Renal pelvis (tissue), 12 donors: Measurements from ENCODE around the gene MYCBP2. TPM values are rescaled to one million over a fixed set of nuclear protein-coding genes. Genes with fewer than 3 reads are reported as not detected.
A peak's percentile ranks its signal among the peaks of the same experiment; 100 is the strongest.
"Not testable (repeated sequence)": the region's sequence is repeated elsewhere in the genome, so short reads cannot be mapped to it uniquely, and the experiment has no call there.

Experiments used
- DNase-seq: peaks from one replicate; pipeline ENCODE4 v3.0.0-alpha.2; 2013
- long read RNA-seq, 16 experiments: transcript quantifications; one replicate each; lab custom pipeline, GENCODE V29; 2026
- polyA plus RNA-seq, 3 donors: library from polyadenylated mRNA; unstranded; fragments of 120-200 nt; gene quantifications; one replicate each; pipeline ENCODE4 v1.2.1, GENCODE V29; 2013; ENCODE audit not compliant: insufficient read length in 3 of 3

Gene MYCBP2, protein sequence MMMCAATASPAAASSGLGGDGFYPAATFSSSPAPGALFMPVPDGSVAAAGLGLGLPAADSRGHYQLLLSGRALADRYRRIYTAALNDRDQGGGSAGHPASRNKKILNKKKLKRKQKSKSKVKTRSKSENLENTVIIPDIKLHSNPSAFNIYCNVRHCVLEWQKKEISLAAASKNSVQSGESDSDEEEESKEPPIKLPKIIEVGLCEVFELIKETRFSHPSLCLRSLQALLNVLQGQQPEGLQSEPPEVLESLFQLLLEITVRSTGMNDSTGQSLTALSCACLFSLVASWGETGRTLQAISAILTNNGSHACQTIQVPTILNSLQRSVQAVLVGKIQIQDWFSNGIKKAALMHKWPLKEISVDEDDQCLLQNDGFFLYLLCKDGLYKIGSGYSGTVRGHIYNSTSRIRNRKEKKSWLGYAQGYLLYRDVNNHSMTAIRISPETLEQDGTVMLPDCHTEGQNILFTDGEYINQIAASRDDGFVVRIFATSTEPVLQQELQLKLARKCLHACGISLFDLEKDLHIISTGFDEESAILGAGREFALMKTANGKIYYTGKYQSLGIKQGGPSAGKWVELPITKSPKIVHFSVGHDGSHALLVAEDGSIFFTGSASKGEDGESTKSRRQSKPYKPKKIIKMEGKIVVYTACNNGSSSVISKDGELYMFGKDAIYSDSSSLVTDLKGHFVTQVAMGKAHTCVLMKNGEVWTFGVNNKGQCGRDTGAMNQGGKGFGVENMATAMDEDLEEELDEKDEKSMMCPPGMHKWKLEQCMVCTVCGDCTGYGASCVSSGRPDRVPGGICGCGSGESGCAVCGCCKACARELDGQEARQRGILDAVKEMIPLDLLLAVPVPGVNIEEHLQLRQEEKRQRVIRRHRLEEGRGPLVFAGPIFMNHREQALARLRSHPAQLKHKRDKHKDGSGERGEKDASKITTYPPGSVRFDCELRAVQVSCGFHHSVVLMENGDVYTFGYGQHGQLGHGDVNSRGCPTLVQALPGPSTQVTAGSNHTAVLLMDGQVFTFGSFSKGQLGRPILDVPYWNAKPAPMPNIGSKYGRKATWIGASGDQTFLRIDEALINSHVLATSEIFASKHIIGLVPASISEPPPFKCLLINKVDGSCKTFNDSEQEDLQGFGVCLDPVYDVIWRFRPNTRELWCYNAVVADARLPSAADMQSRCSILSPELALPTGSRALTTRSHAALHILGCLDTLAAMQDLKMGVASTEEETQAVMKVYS (N-terminal part only)
- 10 to 100 TPM; 61.7 to 78.0 (median 63.1) TPM for polyA plus RNA-seq
- long read RNA-seq, donor 1, partial matches to known transcripts: 0 of 2 reads
- long read RNA-seq, donor 1, other reads (novel, unspliced or antisense): 0 of 2 reads
- long read RNA-seq, donor 2: 0 reads
- long read RNA-seq, donor 3, partial matches to known transcripts: 0 of 2 reads
- long read RNA-seq, donor 3, other reads (novel, unspliced or antisense): 0 of 2 reads
- long read RNA-seq, donor 4, partial matches to known transcripts: 0 of 1 reads
- long read RNA-seq, donor 4, other reads (novel, unspliced or antisense): 0 of 1 reads
- long read RNA-seq, donor 5: 0 reads
- long read RNA-seq, donor 6: 0 reads
- long read RNA-seq, donor 7: 0 reads
- long read RNA-seq, donor 8, partial matches to known transcripts: 5 of 5 reads
- long read RNA-seq, donor 8, other reads (novel, unspliced or antisense): 0 of 5 reads
- long read RNA-seq, donor 9, partial matches to known transcripts: 11 of 11 reads
- long read RNA-seq, donor 9, other reads (novel, unspliced or antisense): 0 of 11 reads
- long read RNA-seq, donor 10, partial matches to known transcripts: 12 of 14 reads
- long read RNA-seq, donor 10, other reads (novel, unspliced or antisense): 0 of 14 reads
- long read RNA-seq, donor 11, partial matches to known transcripts: 0 of 2 reads
- long read RNA-seq, donor 11, other reads (novel, unspliced or antisense): 0 of 2 reads
- long read RNA-seq, donor 12, partial matches to known transcripts: 17 of 19 reads
- long read RNA-seq, donor 12, other reads (novel, unspliced or antisense): 0 of 19 reads
- long read RNA-seq, donor 13, partial matches to known transcripts: 6 of 6 reads
- long read RNA-seq, donor 13, other reads (novel, unspliced or antisense): 0 of 6 reads
- long read RNA-seq, donor 14: 0 reads
- long read RNA-seq, donor 15: 0 reads
- long read RNA-seq, donor 16, partial matches to known transcripts: 5 of 6 reads
- long read RNA-seq, donor 16, other reads (novel, unspliced or antisense): 0 of 6 reads

DNA sequence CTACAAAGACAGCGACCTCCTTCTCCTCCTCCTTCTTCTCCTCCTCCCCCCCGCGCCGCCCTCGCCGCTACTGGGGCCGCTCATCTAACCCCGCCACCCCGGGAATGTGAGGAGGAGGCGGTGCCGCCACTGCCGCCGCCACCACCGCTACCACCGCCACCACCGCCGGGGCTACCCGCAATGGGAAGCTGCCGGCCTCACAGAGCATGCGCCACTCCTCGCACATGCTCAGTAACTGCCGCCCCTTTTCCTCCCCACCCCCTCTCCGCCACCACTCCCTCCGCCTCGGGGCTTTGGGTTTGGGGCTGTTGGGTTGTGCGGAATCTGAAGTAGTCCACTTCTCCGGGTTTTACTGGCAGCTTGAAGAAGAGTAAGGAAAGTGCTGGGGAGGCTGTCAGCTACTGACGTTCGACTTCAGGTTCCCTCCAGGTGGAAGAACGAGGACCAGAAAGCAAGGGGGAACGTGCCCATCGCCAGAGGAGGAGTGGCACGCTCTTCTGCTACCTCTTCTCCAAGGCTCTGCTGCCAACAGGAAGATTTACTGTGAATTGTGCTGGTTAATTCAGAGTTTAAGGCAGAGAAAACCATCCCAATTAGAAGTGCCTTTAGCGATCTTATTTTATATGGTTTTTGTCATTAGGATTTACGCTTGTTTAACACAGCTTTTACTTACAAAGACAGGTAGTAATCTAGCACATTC, at the start of gene MYCBP2:
MYCBP2 (minus strand) TSS at position 190 of the 700 bp plus-strand sequence. CDS start 319 bp downstream, outside the sequence.
- DNase-seq: peak; percentile 99

DNA sequence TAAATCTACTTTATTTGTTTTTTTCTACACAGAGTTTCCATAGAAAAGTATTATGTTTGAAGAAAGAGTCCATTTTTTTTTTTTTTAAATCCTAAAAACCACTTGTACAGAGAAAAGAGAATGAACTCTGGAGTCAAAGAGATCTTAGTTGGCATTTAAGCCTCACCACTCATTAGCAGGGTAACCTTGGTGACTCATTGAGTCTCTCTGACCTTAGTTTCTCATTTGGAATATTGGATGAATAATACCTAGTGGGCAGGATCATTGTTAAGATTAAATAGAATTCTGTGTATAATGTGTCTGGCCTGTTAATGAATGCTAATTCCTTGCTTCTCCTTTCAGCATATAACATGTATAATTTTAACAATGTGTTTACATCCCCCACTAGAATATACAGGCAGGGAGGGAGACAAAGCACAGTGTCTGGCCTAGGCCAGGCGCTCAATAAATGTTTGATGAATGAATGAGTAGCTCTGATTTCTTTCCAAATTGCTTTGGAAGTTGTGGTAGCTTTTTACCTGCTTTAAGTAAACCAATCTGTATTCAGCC, 48.7 kb upstream of the MYCBP2 start:
- no peak for DNase-seq

- no peak for DNase-seq
These were observed 47.9 kb upstream of the MYCBP2 start for GRCh38 chr13:77374786-77375185.

DNA sequence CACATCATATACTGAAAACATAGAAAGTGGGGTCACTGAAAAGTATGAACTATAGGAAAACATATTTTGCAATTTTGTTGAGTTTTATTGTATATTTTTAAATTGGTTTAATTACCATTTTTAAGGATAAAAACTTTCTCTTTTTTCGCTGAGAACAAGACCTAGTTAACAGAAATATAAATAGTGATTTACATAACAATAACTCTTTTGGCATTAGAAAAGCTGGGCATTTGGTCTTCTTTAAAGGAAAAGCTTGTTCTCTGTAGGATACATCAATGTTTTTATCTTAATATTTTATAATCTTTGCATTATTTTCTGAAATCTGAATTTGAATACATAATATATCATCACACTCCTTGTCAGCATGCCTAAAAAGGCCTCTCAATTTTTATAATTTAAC, 47.4 kb upstream of the MYCBP2 start:
- DNase-seq: no peak

GRCh38 chr13:77373502-77373901, 46.6 kb upstream of the MYCBP2 start:
- DNase-seq: no peak

DNA sequence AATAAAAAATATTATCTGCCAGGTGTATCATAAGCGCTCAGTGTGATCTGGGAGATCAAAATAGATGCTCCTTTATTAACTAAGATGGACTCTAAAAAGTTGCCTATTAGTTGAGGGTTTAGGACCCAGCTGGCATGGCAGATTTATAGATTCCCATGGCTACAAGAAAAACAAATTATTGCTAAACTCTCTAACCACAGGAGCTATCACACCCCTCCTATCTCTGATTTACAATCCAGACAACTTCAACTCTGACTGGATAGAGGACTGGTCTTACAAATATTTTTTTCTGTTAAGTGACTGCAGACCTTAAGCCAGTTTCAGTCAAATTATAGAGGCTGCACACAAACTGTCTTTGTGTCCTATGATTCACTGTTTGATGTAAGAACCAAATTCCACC, 45.4 kb upstream of the MYCBP2 start:
- DNase-seq: no peak

- no peak for DNase-seq
These were observed 44.0 kb upstream of the MYCBP2 start for GRCh38 chr13:77370888-77371287.

DNA sequence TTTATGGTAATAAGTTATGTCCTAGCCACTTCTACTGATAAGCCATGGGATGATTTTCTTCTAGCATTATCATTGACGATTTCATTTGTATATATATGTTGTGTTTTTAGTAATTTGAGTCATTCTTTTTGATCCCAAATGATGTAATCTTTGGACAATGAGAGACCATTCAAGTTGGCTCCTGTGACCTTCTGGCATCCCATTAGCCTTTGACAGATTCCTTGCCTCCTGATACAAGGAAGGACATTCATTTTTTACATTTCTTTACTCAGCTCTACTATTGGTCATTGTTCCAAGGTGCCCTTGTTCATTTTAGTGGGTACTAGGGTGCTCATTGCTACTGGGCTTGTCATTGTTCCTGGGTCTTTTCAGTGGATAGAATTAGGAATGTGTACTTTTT, 35.3 kb upstream of the MYCBP2 start:
- no peak for DNase-seq

DNA sequence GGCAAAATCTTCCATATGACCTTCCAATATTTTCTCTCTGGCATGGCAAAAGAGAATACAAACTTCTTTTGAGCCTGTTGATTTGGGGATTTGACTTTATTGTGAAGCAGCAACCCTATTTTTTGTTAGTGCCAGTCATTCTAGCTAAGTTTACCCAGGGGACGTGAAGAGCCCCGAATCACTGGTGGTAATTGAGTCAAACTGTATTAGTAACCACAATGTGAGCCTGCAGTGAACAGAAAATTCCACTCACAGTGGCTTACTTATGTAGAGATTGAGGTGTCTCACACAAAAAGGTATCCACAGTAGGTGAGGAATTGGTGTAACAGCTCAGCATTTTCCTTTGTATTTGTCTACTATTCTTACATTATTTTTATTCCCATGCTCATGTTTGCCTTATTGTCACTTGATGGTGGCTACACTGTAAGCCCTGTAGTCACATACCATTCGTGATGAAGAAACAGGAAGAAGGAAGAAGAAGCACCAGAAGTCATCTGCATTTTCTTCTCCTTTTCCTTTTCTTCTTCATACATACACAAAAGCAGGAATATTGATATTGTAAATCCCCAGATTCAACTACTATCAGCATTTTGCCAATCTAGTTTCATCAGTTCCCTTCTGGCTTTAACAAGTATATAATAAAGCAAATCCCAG, 33.3 kb upstream of the MYCBP2 start:
- no peak for DNase-seq

GRCh38 chr13:77359171-77359570, 32.3 kb upstream of the MYCBP2 start:
- DNase-seq: no peak

DNA sequence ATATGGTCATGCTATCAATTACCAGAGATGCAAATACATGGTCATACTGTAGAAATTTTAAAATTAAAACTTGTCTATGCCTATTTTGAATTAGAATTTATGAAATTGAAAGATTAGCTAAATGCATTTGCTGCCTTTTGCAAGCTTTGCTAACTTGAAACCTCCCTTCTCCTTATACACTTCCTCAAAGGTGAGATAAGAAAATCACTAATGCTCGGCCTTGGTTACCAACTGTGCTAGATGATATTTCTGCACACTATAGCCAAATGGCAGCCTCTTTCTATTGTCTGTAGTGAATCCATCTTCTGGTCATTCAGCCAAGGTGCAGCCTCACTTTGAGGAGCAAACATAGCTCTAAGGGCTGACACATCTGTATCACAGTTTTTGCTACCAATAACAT, 31.1 kb upstream of the MYCBP2 start:
- no peak for DNase-seq

DNA sequence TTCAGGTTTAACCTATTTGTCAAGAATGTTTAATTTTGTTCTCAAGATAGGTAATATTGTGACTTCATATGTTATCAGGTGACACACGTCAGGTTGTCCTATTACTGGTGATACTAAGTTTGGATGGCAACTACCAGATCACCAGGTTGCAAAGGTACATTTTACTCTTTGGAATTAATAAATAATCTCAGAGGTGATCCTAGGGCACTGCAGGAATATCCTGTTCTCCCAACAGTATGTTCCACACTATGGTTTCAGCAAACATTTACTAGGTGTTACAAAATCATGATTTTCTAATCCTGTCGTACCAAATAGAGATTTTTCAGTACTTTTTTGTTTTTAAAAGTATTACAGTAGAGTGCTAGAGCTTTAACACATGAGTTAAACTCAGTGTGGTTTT, 29.3 kb upstream of the MYCBP2 start:
- no peak for DNase-seq

- DNase-seq: no peak
These were observed 27.1 kb upstream of the MYCBP2 start for GRCh38 chr13:77353995-77354394.

GRCh38 chr13:77351315-77351714, 24.4 kb upstream of the MYCBP2 start:
- DNase-seq: no peak

GRCh38 chr13:77350811-77351210, 23.9 kb upstream of the MYCBP2 start:
- no peak for DNase-seq

GRCh38 chr13:77349365-77349764, 22.5 kb upstream of the MYCBP2 start:
- no peak for DNase-seq

DNA sequence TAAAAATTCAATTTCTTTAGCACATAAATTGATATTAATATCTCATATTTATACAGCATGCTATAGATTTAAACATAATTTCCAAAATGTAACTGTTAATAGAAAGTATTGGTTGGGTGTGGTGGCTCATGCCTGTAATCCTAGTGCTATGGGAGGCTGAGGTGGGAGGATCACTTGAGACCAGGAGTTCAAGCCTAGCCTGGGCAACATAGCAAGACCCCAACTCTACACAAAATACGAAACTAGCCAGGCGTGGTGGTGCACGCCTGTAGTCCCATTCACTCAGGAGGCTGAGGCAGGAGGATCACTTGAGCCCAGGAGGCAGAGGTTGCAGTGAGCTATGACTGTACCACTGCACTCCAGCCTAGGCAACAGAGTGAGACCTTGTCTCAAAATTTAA, 20.5 kb upstream of the MYCBP2 start:
- not testable (repeated sequence) for DNase-seq

DNA sequence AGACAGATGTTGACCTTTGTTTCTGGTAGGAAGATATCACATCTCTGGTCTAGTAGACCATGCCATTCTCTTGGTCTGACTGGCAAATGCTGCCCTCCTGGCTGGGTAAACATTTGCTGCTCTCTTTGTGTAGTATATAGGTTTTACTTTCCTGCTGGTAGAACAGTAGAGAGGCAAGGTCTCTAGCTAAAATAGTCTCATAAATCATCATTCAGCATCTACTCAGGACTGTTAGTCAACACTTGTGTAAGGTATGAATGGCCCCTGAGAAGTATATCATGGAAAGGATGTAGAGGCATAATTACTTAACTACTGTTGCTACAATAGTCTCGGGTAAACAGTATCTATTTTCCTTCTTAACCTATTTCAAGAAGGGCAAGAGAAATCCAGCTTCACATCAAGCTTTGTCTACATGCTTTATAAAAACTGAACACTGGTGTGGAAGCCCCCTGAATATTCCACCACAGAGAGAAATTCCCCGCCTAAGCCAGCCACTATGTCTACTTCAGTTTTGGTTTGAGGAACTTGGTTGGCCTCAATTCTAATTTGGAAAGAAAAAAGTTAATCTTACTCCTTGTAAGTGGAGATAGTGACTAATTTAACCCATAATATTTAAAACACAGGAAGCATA, 18.4 kb upstream of the MYCBP2 start:
- DNase-seq: peak; percentile 19
